HL-60/S4 treated with phorbol 12-myristate 13-acetate at 8.2 ng/mL for 4 days and 3 days (cell line): ENCODE data around the gene TOLLIP.
"Not testable (repeated sequence)": the region's sequence is repeated elsewhere in the genome, so short reads cannot be mapped to it uniquely, and the experiment has no call there.

Experiments
- in situ Hi-C: fragments of 300-500 bp; cut with MboI; formaldehyde crosslinking; loops from 2 replicates; pipeline ENCODE4 v1.15.0; 2022; ENCODE audit warnings: low sequenced_read_pairs

TOLLIP gene

GRCh38 chr11:1267441-1268100 lies 41.9 kb downstream of the TOLLIP start:
- in situ Hi-C loops, result no loop called here

- in situ Hi-C loops, result not testable (repeated sequence)
Measured at GRCh38 chr11:1266976-1267375, 42.5 kb downstream of the TOLLIP start.

- in situ Hi-C loops, result not testable (repeated sequence)
Measured at GRCh38 chr11:1265480-1265879, 44.0 kb downstream of the TOLLIP start.

- in situ Hi-C loops, result not testable (repeated sequence)
Measured at GRCh38 chr11:1264444-1264843, 45.0 kb downstream of the TOLLIP start.

GRCh38 chr11:1263010-1263409 lies 46.4 kb downstream of the TOLLIP start:
- in situ Hi-C loops, result no loop called here

GRCh38 chr11:1262172-1263006 lies 47.0 kb downstream of the TOLLIP start:
- in situ Hi-C loops, result no loop called here

- in situ Hi-C loops, result no loop called here
Measured at GRCh38 chr11:1261241-1262071, 48.0 kb downstream of the TOLLIP start.

- in situ Hi-C loops, result no loop called here
Measured at GRCh38 chr11:1260620-1261019, 48.8 kb downstream of the TOLLIP start.

- in situ Hi-C loops, result no loop called here
Measured at GRCh38 chr11:1260023-1260501, 49.4 kb downstream of the TOLLIP start.

- in situ Hi-C loops, result no loop called here
Measured at GRCh38 chr11:1259561-1259960, 49.9 kb downstream of the TOLLIP start.

- in situ Hi-C loops, result no loop called here
Measured at GRCh38 chr11:1259076-1259461, 50.4 kb downstream of the TOLLIP start.

GRCh38 chr11:1258401-1259075 lies 50.9 kb downstream of the TOLLIP start:
- in situ Hi-C loops, result no loop called here

GRCh38 chr11:1257916-1258315 lies 51.5 kb downstream of the TOLLIP start:
- in situ Hi-C loops, result no loop called here

- in situ Hi-C loops, result no loop called here
Measured at GRCh38 chr11:1257366-1257765, 52.1 kb downstream of the TOLLIP start.

- in situ Hi-C loops, result no loop called here
Measured at GRCh38 chr11:1256257-1257045, 53.0 kb downstream of the TOLLIP start.

- in situ Hi-C loops, result no loop called here
Measured at GRCh38 chr11:1255151-1255550, 54.3 kb downstream of the TOLLIP start.

GRCh38 chr11:1254733-1255132 lies 54.7 kb downstream of the TOLLIP start:
- in situ Hi-C loops, result no loop called here

- in situ Hi-C loops, result no loop called here
Measured at GRCh38 chr11:1254086-1254648, 55.3 kb downstream of the TOLLIP start.

- in situ Hi-C loops, result no loop called here
Measured at GRCh38 chr11:1253103-1253485, 56.3 kb downstream of the TOLLIP start.
